AG09309 (cell line): ENCODE data around the gene ZDHHC20.

Experiments
- DNase-seq: peaks from one replicate; pipeline ENCODE4 v3.0.0-alpha.2; 2010; ENCODE audit warnings: low read depth
- H3K4me3 ChIP-seq: 2 replicates; pipeline ENCODE4 v1.5.1; 2011; ENCODE audit warnings: mild to moderate bottlenecking, low read depth, low read length, moderate library complexity; ENCODE audit not compliant: control insufficient read depth
- TF ChIP-seq, protein P1 (sequence below): IDR thresholded peaks from 2 replicates; pipeline ENCODE4 v1.5.1; 2011; ENCODE audit warnings: mild to moderate bottlenecking, low read depth, low read length, inconsistent platforms; ENCODE audit not compliant: insufficient read depth, control insufficient read depth; ENCODE audit errors: missing control alignments

The ZDHHC20 gene

DNA sequence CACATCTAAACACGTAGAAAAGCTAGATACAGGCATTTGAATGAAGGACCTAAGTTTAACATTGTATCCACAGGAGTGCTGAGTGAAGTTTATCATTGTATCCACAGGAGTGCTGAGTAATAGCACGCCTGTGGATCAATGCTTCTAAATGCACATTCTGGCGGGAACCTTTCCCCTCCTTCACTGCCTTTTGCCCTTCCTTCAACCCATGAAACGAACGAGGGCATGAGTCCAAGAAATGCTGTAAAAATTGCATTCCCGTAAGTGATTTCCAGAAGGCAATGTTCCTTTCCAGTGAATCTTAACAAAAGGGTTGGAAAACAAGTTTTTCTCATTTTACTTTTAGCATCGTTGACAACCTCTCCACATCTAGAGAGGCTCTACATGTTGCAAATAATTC lies 88.1 kb downstream of the ZDHHC20 start:
- no peak overlapping the region for H3K4me3 ChIP-seq
- TF ChIP-seq, protein P1, sequence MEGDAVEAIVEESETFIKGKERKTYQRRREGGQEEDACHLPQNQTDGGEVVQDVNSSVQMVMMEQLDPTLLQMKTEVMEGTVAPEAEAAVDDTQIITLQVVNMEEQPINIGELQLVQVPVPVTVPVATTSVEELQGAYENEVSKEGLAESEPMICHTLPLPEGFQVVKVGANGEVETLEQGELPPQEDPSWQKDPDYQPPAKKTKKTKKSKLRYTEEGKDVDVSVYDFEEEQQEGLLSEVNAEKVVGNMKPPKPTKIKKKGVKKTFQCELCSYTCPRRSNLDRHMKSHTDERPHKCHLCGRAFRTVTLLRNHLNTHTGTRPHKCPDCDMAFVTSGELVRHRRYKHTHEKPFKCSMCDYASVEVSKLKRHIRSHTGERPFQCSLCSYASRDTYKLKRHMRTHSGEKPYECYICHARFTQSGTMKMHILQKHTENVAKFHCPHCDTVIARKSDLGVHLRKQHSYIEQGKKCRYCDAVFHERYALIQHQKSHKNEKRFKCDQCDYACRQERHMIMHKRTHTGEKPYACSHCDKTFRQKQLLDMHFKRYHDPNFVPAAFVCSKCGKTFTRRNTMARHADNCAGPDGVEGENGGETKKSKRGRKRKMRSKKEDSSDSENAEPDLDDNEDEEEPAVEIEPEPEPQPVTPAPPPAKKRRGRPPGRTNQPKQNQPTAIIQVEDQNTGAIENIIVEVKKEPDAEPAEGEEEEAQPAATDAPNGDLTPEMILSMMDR = no peak
- DNase-seq = no peak

DNA sequence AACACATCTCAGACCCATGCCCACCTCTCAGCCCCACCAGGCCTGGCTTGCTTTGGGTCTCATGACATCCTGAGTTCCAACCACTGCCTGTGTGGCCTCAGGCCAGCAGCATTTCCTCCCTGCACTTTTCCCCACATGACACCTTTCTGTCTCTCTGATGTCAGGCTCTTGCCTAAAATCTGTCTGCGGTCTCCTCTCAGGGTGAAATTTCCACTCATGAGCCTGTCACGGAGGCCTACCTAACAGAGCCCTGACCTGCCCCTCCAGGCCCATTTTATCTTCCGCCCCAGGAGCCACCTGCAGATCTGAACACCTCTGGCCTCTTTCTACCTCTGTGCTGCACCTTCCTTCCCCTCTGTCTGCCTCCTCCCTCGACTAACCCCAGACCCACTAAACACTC lies 93.5 kb downstream of the ZDHHC20 start:
- H3K4me3 ChIP-seq = no peak overlapping the region
- no peak for DNase-seq
- TF ChIP-seq, protein P1 = no peak

DNA sequence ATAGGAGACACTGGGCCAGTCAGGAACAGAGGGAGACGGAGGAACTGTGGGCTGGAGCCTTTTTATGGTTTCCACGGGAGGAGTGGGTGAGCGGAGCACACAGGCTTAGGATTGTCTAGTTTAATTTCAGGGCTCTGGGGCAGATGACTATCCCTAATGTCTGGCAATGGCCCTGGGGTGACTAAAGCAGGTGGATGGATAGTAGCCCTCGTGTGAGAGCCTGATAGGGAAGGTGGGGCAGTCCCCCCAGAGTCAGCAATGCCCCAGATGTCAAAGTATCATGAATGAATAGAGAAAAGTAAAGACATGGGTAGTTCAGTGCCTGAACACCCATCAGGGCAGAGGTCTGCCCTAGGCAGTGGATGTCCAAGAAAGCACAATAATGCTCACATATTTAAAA lies 94.2 kb downstream of the ZDHHC20 start:
- no peak overlapping the region for H3K4me3 ChIP-seq
- TF ChIP-seq, protein P1 = no peak

DNA sequence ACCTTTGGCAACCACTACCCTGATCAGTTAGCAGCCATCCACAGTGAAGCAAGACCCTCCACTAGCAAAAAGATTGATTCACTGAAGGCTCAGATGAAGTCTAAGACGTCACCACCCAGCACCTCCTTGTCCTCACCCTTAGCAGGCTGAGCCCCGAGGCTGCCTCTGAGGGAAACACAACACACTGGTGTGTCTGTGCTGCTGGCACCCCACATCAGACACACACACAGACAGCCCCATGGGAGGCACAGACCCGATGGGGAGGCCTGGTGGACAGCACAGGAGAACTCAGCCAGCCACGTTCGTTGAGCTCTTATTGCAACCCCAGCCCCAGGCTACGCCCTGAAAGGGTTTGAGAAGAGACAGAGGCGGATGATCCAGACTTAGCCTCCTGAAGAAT lies 94.7 kb downstream of the ZDHHC20 start:
- DNase-seq = no peak
- H3K4me3 ChIP-seq = no peak overlapping the region
- TF ChIP-seq, protein P1 = no peak

More for the DNA sequence above, 94.2 kb downstream of the ZDHHC20 start:
- DNase-seq = no peak

DNA sequence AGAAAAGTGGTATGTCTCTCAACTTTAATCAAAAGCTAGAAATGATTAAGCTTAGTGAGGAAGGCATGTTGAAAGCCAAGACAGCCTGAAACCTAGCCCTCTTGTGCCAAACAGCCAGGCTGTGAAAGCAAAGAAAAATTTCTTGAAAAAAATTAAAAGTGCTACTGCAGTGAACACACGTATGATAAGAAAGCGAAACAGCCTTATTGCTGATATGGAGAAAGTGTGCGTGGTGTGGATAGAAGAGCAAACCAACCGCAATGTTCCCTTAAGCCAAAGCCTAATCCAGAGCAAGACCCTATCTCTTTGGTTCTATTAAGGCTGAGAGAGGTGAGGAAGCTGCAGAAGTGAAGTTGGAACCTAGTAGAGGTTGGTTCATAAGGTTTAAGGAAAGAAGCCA lies 96.4 kb downstream of the ZDHHC20 start:
- no peak overlapping the region for H3K4me3 ChIP-seq
- DNase-seq = no peak
- TF ChIP-seq, protein P1 = no peak

DNA sequence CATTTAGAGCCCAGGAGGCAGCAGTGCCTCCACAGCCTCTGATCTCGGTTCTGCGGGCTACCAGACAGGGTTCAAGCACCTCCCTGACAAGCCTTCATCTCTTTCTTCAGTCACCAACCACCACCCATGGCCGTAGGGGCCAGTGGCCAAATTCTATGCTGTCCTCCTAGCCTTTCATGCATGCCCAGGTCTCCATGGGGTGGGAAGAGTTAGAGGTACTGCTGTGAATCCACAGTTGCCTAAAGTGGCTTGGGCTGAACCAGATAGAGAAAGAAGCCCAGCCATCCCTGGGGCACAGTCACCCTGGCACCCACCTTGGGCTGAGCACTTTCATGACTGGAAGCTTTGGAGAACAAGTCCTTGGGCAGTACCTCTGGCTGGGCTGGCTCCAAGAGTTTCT lies 97.4 kb downstream of the ZDHHC20 start:
- TF ChIP-seq, protein P1 = no peak
- H3K4me3 ChIP-seq = no peak overlapping the region
- no peak for DNase-seq

DNA sequence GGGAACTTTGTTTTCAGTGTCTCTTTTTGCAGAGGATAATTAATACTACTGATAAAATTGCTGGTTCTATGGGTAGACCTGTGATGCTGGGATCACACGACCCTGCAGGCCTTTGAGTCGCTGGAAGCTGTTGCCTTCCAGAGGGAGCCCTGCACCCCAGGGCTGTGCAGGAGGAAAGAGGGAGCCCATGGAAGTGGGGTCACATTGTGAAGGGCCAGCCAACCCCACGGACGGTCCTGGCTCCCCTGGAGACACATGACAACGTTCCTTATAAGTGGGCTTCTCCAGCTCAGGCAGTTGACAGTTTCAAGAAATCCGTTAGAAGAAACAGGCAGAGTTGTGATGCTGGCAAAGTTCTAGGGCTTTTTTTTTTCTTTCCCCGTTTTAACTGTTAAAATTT lies 98.0 kb downstream of the ZDHHC20 start:
- no peak overlapping the region for H3K4me3 ChIP-seq
- no peak for DNase-seq
- TF ChIP-seq, protein P1 = no peak
